OCI-LY1 (cell line): ENCODE measurements around the gene LRP2BP.

Experiments
- CTCF ChIP-seq: fragments of 200-600 bp; sonication (generic), shearing (Covaris generic); IDR thresholded peaks from 2 replicates; pipeline ENCODE4 v1.5.1; 2017; ENCODE audit warnings: mild to moderate bottlenecking, antibody characterized with exemption, low read length, moderate library complexity, mixed read lengths
- EZH2 ChIP-seq: fragments of 200-600 bp; sonication (generic), shearing (Covaris generic); IDR thresholded peaks from 2 replicates; pipeline ENCODE4 v1.8.0; 2017; ENCODE audit warnings: borderline replicate concordance, mixed run types, mild to moderate bottlenecking, antibody characterized with exemption, low read length, moderate library complexity, mixed read lengths

GRCh38 chr4:185396724-185397385 is 1.1 kb upstream of the LRP2BP start, which contains the start of gene ANKRD37:
- no peak for TF ChIP-seq CTCF
- TF ChIP-seq EZH2 = no peak
